NCI-H1105 treated with DMSO at 0.1 percent for 48 hours (cell line): ENCODE data around the gene ZBTB18.
"Not testable (repeated sequence)": the region's sequence is repeated elsewhere in the genome, so short reads cannot be mapped to it uniquely, and the experiment has no call there.

Experiments
- DNase-seq: peaks from one replicate; lab custom pipeline; 2025; lab: John Stamatoyannopoulos, UW

ZBTB18 gene

DNA sequence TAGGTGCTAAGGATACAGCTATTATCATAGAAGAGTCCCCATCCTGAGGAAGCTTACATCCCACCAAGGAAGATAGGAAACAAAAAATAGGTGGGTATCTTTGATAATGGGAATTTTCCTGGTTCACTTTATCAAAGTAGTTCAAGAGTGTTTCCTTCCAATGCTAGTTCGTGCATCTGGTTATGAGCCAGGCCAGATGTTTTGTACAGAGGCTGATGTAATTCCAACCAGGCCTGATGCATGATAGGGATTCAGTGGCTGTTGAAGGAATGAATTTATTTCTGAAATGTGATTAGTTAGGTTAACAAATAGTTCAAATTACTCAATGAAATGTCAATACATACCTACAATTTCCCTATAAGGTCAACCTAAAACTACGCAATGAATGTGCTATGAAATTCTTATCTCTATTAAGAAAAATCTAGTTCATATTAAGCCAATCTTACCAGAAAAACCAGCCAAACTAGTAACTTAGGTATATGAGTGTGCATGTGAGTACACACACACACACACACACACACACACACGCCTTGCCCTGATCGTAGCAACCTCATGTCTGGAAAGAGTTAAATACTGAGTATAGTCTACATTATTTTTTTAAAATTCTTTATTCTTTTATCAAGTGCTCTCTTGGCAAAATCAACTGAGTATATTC is 9.5 kb upstream of the ZBTB18 start:
- no peak for DNase-seq

DNA sequence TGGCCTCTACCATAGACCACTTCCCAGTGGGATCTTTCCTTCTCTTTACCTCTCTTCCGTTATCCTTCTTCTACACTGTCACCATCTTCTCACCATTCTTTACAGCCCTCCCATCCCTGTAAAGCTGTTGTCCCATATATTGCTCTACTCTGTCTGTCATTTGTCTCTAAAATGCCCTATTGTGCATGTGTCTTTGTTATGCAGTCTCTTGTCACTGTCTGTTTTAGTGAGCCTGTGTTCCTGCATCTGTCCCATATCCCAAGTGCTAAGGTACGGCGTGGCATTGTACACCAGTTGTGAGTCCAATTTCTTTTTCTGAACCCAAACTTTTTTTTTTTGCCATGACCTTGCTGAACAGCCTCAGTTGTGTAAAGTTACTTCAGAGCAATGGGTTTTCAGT is 8.8 kb upstream of the ZBTB18 start:
- DNase-seq, result no peak

DNA sequence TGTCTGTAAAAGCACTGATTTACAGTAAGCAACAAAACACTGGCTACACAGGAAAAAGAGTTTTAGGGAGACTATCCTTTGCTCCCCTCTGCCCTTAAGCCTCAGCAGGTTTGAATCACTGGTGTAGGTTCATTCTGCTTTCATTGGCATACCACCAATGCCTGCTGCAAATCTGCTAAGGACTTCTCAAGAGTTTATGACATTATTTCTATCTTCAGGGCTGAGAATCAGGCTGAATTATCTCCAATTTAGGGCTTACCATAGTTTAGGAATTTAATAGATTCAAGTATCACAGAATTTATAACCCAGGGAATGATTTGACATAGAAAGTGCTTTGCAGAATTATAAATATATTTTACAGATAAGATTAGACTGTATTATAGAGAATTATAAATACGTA is 6.7 kb upstream of the ZBTB18 start:
- no peak for DNase-seq

DNA sequence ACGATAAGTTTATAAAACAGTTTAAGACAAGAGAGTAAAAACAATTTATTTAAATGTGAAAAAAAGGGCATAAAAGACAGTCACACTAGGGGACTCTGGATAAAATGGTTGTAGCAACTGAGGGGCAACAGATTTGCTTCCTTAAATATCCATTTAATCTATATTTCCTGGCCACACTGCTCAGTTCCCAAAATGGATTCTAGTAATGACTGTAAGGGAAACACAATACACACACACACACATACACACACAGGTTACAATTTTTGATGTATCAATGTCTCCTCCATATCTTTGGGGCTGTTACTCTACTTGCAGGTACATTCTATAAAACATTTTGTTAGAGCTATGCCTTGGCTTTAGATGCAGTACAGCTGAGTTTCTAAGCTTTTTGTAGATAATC is 4.8 kb upstream of the ZBTB18 start:
- DNase-seq, result not testable (repeated sequence)

DNA sequence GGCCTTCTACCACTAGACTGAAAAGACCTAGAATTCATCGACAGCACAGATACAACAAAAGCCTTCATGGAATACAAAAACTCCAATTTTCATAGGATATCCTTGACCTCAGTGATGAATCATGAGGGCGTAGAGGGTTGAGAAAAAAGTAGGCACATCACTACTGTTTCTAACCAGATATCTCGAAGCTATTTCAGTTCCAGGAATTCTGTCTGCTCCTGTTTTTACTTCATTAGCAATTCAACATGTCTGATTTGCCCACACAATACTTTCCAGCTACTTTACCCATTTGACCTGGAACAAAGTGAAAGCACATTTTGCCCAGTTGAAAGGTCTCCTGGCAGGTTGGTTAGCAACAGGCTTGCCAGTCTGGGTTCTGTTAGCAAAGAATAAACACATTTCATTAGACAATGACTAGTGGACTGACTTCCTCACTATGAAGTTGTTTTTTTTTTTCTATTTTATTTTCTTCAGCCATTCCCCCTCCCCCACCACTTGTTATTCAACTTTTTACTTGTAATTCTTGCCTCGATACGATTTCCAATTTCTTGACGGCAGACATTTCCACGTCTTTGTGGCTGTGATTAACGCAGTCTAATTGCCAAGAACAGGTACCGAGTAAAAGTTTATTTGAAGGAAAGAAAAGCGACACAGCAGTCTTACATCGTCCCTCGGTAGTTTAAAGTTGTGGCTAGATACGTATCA is 4.0 kb upstream of the ZBTB18 start:
- DNase-seq, result no peak

DNA sequence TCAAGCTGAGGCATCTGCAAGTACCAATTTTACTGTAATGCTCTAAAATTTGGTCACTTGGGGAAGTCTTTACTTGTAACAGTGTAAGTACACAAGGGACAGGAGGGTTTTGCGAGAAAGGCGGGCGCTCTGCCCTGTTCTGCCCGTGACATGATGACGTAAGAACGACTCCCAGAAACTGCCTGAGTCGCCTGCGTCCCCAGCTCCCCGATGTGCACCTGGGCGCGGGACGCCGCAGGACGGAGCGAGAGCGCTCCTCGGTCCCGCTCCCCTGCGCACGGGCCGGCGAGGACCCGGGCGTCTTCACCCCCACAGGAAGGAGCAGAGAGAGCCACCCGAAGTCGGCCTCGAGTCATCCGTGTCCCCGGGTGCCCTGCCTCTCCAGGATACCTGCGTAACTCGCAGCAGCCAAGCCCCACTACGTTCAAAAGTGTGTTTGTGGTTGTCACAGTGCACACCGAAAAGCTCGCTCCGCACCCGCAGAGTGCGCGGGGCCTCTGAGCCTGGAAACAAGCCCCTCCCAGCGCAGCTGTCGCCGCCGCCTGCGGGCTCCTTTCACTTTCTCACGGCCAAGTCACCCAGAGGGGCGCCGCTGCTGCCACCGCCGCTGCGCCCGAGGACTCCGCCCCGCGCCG is 3.3 kb upstream of the ZBTB18 start:
- peak; percentile 18 for DNase-seq

DNA sequence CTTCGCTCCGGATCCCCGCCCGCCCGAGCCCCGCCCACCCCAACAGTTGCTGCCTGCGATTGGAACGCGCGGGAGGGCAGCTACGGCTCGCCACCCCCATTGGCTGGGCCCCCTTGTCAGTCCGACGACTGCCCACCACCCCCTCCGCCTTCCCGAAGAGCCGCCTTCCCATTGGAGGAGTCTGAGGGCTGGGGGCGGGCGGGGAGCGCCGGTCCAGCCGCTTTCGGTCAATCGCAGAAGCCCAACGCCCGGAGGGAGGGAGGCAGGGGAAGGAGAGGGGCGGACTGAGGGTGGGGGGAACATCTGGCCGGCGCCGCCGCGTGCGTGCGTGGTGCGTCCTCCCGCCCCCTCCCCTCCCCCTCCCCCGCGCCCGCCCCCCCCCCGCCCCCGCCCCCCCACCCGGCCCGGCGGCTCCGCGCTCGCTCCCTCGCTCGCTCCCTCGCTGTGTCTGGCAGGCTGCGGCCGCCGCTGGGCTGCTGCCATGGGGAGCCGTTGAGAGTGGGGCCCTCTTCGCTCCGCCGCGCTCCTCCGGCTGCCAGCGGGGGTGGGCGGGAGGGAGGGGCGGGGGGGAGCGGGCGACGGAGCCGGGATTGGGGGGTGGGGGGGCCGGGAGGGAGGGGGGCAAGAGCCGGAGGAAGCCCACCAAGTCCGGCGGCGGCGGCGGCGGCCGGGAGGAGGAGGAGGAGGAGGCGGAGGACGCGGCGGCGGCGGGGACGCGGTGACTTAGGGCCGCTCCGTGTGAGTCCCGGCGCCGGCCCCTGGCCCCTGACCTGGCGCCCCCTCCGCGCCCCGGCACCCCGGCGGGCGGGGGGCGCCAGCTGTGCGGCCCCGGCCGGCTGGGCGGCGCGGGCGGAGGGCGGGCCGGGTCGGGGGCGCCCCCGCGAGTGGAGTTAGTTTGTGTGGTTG is 2.6 kb upstream of the ZBTB18 start:
- DNase-seq, result peak; percentile 90

DNA sequence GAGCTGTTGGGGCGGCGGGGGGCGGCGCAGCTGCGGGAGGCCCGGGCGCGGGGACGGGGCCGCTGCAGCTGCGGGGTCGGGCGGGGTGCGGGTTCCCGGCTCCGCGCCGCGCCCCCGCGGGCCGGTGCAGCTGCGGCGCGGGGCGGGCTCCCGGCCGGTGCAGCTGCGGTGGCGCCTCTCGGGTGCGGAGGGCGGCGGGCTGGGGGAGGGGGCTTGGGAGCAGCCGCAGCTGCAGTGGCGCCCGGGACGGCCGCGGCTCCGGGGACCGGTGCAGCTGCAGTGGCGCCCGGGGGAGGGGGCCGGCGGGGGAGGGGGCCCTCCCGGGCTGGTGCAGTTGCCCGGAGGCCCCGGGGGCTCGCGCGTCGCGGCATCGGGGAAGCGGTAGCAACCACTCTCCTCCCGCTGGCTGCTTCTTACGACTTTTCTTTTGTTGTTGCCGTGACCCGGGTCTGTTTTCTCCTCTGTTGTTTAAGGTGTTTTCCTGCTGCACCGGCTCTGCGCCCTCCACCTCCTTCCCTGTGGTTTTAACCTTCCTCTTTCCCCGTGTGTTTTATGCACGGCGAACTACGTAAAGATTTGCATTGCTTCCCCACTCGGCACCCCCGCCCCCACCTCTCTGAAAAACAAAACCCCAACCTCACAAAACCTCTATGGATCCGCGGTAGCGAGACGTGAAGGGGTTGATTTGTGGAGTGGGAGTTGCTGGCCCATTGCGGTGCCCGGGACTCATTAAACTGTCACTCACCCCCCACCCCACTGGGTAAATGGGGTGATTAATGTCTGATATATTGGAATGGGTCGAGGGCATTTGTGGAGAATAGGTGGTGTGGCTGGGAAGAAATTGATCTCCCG is 1.7 kb upstream of the ZBTB18 start:
- peak; percentile 13 for DNase-seq

DNA sequence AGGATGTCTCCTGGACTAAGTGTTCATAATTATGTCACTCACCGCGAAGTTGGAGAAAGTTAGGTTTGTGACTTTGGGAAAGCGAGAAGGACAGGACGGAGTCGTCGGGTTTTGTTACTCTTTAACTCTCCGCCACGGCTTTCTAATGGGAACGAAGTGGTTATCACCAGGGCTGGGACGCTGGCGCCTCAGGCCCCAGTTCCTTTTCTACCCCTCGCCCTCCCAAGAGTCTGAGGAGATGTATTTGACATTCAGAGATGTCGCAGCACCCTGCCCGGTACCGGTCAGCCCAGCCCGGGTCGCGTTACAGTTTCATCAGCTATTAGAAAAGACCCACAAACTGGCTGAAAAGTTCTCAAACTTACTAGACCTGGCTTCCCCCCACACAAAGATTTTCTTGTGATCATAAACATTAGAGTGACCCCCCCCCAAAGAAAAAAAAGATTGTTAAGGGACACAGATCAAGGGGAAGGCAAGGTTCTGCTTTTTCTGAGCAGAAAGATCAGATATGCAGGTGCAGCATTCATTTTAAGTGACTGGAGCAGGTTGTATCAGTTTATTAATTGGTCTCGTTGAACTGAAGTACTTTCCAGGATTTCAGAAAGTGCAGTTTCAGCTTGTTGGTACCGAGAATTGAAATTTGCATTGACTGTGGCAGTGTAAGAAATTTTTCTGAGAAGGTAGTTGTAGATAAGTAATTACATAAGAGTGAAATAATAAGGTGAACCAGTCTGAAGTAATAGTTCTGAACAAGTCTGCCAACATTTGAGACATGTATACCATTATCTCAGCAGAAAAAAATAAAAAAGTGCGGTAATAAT is 859 bp upstream of the ZBTB18 start:
- DNase-seq, result peak; percentile 39

DNA sequence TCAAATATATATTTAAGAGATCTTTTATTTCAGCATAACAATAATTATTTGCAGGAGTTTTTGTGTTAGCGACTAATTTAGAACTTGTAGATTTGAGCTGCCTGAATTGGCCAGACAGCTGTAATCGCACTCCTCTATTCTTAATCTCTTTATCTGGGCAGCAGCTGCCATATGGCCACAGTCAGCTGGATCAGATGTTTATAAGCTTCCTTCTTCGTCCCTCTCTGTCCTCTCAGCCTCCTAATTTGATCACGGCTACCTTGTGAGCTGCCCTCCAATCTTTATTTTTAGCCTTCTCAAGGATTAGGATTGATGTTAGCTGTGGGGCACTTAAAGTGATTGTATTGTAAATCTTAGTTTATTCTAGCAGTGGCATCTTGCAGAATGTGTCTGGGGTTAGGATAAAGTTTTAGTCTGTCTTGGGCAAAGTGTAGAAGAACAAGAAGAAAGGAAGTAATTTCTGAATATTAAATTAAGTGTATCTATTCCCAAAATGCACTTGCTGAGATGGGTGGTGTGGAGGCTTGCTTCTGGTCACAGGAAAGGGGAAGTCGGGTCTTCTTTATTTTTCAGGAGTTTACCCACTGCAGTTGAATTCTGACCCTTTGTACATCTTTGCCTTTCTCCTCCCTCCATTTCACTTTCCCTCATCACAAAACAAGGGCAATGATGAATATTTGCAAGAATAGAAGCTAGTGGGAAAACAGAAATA is 1.1 kb downstream of the ZBTB18 start:
- DNase-seq, result peak; percentile 25

DNA sequence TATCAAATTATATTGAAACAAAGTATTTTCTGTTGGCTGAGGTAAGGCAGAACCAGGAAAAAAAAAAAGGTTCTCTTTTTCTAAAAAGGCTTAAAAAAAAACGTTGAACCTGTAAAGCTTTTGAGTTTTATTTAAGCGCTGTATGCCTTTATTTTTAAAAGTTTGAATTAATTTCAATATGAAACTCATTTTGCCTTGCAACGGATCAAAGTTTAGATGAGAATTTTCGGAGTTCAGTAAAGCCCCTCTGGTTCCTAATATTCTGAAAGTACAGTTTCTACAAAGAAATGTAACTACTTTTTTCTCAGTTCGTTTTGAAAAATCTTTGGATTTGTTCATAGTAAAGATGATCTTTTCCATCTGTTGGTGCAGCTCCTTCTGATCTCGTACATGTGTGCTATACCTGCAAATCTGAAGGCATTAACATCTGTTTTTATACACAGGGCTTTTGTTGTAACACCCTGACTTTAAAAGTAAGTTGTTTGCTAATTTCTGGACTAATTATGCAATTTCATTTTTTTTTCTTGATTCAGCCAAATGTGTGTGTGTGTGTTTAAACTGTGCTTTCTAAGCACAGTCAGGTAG is 1.7 kb downstream of the ZBTB18 start:
- DNase-seq, result no peak

DNA sequence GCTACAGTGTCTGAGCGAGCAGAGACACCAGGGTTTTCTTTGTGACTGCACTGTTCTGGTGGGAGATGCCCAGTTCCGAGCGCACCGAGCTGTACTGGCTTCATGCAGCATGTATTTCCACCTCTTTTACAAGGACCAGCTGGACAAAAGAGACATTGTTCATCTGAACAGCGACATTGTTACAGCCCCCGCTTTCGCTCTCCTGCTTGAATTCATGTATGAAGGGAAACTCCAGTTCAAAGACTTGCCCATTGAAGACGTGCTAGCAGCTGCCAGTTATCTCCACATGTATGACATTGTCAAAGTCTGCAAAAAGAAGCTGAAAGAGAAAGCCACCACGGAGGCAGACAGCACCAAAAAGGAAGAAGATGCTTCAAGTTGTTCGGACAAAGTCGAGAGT is 2.7 kb downstream of the ZBTB18 start:
- DNase-seq, result no peak

DNA sequence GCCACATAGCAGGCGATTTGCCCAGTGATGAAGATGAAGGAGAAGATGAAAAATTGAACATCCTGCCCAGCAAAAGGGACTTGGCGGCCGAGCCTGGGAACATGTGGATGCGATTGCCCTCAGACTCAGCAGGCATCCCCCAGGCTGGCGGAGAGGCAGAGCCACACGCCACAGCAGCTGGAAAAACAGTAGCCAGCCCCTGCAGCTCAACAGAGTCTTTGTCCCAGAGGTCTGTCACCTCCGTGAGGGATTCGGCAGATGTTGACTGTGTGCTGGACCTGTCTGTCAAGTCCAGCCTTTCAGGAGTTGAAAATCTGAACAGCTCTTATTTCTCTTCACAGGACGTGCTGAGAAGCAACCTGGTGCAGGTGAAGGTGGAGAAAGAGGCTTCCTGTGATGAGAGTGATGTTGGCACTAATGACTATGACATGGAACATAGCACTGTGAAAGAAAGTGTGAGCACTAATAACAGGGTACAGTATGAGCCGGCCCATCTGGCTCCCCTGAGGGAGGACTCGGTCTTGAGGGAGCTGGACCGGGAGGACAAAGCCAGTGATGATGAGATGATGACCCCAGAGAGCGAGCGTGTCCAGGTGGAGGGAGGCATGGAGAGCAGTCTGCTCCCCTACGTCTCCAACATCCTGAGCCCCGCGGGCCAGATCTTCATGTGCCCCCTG is 3.3 kb downstream of the ZBTB18 start:
- no peak for DNase-seq

DNA sequence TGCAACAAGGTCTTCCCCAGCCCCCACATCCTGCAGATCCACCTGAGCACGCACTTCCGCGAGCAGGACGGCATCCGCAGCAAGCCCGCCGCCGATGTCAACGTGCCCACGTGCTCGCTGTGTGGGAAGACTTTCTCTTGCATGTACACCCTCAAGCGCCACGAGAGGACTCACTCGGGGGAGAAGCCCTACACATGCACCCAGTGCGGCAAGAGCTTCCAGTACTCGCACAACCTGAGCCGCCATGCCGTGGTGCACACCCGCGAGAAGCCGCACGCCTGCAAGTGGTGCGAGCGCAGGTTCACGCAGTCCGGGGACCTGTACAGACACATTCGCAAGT is 3.8 kb downstream of the ZBTB18 start:
- no peak for DNase-seq

DNA sequence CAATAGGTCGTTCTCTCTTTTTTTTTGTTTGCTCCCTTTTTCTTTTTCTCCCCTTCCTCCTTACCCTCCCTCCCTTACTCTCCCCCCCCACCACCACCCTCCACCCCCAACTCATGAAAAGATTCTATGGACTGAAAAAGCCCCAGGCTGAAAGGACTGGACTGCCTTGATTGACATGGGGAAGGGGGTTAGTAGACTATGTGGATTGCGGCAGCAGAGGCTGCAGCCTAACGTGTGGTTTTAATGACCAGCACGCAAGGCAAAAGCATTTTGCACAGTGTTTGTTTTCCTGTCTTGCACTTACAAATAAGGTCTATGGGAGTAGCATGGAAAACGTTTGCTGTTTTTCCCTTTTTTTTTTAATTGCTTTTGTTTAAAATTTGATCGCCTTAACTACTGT is 5.5 kb downstream of the ZBTB18 start:
- DNase-seq, result no peak

DNA sequence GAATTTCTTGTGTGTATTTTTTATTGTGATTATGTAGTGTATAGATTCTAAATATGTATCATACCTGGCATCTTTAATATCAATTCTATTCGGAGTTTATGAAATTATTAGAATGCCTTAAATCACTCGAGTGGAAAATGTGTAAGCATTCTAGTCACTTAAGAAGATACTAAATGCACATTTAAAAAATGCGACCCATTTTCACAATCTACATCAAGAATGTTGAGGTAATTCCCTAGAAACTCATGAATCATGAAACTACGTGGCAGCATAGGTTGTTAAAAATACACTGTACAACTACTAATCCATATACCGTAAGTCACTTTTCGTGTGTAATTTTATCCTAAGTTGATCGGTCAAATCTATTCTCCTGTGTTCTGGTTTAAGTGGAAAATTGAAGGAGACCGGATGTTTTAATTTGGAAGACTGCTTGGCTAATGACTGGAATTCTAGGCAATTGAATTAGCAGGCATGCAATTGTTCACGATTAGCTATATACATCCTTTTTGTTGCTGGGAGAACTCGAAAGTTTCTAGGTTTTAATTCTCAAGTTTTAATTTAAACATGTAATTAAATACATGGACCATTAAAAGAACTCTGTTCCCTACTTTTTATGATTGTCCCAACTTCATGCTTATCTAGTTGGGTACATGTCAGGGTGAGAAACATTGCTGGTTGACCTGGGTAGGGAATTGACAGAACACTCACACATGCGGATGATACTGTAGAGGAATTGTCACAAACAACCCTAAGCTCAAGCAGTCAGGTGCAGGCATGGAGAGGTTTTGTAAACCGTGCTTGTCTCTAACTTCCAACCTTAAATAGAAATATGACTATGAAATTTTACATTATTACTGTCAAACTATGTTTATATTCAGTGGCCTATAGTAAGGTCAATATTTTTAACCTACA is 6.6 kb downstream of the ZBTB18 start:
- DNase-seq, result no peak

DNA sequence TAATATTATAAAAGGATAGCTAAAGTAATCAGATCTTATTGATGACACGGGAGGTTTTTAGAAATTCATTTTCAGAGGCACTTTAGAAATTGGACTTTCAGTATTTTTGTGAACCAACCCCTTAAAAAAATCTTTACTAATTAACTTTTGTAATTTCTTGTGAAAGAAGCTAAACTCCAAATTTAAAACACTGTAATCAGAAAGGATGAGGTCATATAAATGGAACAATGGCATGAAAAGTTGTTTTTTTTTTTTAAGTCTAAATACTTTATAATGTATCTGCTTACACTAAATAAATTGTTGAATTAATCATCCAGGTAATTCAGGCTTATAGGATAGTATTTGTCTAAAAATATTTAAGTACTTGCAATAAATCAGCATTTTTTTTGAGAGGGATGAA is 9.0 kb downstream of the ZBTB18 start:
- no peak for DNase-seq

DNA sequence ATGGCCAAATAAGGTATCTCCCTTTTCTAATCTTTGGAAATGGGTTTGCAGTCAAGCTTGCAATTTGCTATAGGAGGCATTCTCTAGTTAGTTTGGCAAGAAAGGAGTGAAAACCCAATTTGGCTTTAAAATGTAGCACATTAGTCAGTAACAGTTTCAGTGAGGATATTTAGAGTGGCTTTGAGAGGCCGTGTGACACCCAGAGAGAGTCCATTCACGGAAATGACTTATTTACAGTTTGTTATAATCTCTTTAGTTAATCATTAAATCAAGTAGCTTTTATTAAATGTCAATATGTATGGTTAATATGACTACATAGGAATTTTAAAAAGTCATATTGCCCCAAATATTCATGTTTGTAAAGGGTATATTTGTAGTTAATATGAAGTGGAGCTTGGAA is 9.6 kb downstream of the ZBTB18 start:
- DNase-seq, result no peak
